Measurements from ENCODE around the gene PDCD6IP.
"Not testable (repeated sequence)": the region's sequence is repeated elsewhere in the genome, so short reads cannot be mapped to it uniquely, and the experiment has no call there.

Gene PDCD6IP

DNA sequence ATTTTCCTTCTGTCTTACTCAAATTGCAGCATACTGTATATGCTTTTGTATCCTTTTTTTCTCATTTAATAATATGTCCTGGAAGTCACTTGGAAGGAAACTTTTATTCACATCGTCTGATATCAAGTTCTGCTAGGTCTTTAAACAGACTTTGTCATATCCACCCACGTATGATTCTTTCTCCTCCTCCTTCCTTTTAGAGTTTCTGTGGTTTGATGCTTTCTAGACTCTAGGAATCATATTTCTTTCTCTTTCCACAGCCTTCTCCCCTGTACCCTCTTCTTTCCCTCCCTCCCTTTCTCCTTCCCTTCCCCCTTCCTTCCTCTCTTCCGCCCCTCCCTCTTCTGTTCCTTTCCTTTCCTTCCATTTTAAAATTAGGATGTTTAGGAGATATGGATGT lies 52.2 kb downstream of the PDCD6IP start:
- DNase-seq = not testable (repeated sequence)

DNA sequence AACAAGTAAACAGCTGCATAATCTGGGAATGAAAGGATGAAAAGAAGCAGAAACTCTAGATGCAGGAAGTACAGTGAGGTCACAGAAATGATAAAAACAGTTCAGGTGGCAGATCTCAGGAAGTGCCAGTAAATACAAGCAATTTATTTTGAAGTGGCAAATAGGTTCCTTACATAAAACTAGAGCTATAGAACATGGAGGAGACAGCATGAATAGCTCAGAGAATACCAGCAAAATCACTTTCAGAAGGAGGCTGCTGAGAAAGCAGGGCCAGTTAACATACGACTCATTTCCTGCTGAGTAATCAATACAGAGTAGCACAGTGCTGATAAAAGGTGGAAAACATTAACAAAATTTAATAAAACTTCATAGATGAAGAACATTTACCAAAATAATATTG lies 57.0 kb downstream of the PDCD6IP start:
- DNase-seq = not testable (repeated sequence)

DNA sequence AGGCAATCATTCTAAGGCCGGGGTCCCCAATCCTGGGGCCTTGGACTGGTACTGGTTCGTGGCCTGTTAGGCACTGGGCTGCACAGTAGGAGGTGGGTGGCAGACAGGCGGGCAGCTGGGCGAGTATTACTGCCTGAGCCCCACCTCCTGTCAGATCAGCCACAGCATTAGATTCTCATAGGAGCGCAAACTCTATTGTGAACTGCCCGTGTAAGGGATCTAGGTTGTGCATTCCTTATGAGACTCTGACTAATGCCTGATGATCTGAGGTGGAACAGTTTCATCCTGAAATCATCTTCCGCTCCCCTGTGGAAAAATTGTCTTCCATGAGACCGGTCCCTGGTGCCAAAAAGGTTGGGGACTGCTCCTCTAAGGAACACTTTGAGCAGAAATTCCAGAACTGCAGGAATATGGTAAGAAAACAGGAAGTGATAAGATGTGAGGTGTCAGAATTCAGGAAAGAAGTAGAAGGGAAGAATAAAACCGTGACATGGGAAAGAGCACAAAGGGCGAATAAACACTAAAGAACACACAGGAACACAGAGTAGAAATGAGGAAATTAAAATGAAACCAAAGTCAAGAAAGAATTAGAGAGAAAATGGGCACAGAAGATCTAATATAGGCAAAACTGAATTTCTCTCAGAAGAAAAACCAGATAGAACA lies 57.6 kb downstream of the PDCD6IP start:
- no peak for DNase-seq

DNA sequence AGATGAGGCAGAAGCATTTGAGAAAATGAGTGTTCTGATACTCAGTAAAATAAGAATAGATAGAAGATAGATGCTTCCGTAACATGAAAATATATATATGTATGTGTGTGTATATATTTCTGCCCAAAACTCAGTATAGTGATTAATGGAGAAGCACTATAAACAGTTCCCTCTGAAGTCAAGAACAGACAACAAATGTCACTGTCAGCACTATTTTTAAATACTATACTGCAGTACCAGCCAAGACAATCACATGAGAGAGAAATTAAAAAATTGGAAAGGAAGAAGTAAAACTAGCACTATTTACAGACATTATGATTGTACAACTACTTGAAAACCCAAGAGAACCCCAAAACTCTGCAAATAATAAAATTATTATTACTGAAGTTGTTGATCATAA lies 59.3 kb downstream of the PDCD6IP start:
- not testable (repeated sequence) for DNase-seq

DNA sequence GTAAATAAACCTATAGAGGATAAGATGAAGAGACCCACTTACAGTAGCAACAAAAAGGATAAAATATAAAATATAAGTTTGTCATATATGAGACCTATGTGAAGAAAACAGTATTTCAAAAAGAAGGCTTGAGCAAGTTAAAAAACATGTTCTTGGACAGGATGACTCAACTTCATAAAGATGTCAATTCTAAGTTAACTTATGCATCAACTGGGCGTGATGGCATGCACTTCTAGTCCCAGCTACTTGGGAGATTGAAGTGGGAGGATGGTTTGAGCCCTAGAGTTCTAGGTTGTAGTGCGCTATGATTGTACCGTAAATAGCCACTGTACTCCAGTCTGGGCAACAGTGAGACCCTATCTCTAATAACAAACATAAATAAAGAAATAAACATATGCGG lies 59.7 kb downstream of the PDCD6IP start:
- no peak for DNase-seq

DNA sequence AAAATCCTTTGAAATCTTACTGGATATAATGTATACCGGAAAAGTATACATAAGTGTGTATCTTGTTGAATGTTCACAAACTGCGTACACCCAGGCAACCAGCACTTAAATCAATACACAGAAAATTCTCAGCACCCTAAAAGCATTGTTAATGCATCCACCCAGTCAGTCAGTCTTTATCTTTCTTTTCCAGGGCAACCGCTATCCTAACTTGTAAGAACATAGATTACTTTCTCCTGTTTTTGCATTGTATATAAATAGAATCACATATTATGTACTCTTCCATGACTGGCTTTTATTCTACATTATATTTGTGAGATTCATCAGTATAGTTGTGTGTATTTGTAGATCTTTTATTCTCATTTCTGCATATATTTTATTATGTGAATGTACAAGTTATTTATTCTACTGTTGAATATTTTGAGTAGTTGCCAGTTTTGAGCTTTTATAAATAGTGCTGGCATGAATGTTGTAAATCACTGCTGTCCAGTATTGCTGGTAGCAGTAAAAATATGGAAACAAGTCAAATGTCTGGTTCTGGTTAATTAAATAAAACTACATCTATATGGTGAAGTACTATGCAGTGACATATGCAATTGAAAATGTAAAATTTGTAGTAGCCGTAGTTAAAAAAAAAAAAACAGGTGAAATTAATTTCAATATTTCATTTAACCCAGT lies 62.1 kb downstream of the PDCD6IP start:
- no peak for DNase-seq

DNA sequence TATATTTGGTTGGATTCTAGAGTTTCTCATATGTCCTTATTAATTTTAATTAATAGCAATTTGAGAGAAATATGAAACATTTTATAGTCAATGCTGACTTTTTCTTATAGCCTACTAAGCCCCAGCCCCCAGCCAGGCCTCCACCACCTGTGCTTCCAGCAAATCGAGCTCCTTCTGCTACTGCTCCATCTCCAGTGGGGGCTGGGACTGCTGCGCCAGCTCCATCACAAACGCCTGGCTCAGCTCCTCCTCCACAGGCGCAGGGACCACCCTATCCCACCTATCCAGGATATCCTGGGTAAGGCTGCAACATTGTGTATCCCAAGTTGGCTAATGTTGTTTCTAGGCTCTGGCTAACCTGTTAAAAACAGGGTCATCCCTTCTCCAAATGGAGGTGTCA lies 66.7 kb downstream of the PDCD6IP start:
- no peak for DNase-seq

DNA sequence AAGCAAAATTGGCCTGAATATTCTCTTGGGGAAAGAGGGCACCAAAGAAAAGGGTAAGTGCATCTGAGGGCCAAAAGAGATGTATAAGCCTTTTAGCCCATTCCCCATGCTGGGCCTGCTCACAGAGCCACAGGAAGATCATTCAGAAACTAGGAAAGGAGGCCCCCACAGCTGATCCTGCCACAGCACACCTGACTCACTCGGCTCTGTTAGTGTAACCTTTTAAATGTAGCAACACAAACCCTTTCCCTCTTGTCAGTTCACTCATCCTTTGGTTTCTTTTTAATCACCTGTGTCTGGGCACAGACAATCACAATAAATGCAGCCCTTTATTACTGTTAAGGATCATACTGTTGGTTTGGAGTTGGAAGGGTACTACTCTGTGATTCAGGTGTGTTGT lies 69.9 kb downstream of the PDCD6IP start:
- DNase-seq = no peak

DNA sequence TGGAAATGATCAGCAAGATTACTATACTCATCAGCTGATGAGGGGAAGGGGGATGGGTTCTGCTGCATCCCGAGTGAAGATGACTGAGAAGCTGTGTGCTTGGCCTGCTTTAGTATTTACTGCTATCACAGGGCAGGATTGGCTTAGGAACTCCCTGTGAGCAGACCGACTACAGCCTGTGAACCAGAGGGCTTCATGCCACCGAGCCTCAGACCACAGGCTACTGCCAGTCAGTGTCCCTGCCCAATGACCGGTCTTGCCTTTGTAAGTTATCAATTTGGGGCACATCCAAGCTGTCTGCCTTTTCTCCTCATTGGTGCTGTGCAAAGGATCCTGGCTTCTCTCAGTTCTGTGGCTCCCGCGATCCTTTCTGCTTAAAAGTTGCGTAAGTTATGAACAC lies 71.5 kb downstream of the PDCD6IP start:
- DNase-seq = no peak

DNA sequence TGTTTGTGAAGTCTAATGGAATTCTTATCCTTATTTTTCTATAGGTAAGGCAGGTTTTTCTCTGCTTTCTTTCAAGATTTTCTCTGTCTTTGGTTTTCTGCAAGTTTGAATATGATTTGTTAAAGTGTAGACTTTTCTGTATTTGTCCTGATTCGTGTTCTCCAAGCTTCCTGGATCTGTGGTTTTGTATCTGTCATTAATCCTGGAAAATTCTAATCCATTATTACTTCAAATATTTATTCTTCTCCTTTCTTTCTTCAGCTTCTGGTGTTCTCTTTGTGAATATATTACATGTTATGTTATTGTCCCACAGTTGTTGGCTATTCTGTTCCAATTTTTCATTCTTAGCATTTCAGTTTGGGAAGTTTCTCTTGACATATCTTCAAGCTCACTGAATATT lies 76.4 kb downstream of the PDCD6IP start:
- DNase-seq = no peak

DNA sequence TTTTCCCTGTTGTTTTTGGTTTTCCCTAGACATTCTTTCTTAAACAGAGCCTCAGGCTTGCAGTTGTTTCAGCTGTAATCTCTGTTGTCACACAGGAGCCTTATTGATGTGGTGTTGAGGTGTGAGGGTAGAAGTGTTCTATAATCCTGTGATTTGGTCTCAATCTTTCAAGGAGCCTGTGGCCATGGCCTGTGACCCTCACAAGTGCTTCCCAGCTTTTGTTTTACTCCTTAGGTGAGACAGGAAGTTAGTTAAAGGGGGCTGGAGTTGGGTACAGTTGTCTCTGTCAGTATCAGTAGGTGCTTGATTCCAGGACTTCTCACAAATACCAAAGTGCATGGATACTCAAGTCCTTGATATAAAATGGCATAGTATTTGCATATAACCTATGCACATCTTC lies 77.2 kb downstream of the PDCD6IP start:
- no peak for DNase-seq

DNA sequence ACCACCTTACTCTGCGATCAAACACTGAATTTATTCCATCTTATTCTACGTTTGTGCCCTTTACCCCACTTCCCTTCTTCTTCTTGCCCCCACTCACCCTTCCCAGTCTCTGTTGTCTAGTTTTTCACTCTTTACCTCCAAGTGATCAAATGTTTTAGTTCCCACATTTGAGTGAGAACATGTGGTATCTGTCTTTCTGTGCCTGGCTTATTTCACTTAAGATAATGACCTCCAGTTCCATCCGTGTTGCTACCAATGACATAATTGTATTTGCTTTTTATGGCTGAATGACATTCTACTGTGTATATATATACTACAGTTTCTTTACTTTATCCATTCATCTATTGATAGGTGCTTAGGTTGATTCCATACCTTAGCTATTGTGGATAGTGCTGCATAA lies 78.8 kb downstream of the PDCD6IP start:
- no peak for DNase-seq

DNA sequence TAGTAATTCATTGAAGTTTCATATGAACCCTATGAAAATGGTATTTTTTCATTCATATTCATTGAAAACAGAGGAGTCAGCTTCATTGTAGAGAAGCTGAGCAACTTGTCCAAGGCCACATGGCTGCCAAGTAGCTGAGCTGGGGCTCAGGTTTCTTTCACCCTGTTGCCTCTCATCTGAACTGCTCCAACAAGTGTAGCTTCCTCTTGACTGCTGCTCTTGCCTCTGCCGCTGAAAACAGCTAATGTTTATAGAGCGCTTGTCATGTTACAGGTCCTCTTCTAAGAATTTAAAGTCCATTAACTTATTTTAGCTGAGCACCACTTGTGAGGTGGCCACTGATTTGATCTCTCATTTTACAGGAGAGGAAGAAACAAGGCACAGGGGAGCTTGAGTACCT lies 81.1 kb downstream of the PDCD6IP start:
- no peak for DNase-seq

DNA sequence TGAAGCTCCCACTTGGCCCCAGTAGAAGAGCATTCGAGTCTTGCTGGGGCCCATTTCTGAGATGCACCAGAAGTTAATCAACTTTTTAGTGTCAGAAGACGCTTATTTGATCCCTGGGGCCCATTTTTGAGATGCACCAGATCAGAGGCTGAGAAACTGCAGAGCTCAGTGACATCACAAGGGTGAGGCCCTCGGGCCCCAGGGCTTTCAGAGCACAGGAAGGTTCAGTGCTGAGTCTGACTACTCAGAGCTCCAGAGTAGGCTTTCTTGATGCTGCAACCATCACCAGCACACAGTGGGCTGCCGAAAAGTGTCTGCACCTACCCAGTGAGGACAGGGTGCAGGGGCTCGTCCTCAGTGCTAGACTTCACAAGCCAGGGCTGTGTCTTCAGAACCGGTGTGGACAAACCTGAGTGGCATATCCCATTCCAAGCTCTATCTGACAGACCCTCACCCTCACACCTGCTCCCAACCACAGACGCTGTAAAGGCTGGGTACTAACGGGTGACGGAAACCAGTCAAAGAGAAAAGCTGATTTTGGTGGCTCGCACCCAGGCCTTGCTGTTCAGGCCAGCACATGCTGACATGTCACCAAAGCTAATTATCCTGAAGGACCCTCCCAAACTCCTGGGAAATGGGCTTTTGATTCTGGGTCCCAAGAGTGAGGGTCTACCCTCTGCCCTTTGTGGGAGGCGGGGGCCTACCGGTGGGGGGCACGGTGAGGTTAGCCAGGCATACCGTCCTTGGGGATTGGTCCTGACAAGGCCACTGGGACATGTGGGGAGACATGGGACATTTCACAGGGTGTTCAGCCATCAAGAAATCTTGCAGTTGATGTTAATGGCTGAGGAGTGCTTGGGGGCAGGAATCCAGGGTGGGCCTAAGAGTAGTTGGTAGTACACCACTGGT lies 83.0 kb downstream of the PDCD6IP start:
- no peak for DNase-seq

DNA sequence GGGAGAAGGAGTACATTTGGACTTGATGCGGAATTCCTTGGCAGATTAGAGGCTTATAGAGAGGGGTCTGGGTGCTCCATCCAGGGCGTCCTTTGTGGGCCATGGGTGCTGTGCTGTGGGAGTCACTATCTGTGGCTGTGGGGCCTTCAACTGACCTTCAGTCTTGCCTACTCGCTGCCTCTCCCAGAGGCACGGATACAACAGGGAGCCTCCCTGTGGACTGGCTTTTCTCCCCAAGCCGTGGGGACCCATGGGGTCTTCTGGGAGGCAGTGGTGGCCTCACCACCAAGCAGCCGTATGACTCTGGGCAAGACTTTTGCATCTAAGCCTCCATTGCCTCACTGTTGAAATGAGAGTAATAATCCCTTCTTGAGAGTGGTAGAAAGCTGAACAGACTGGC lies 83.9 kb downstream of the PDCD6IP start:
- no peak for DNase-seq

DNA sequence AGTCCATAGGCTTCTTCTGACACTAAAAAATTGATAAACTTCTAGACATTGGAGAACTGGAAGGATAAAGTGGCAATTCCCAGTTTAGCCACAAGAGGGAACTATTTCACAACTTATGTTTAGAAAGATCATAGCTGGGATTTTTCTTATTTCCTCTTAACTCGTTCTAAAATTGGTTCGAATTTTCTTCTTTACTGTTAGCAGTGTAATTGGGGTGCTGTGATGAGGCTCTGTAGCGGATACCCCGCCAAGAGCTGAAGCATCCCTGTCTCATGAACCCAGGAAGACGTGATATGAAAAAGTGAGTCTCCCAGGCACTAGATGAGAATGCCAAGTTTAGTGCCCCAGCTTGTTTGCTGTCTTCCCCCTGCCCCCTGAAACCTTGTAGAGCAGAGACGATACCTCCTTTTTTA lies 85.1 kb downstream of the PDCD6IP start:
- no peak for DNase-seq

DNA sequence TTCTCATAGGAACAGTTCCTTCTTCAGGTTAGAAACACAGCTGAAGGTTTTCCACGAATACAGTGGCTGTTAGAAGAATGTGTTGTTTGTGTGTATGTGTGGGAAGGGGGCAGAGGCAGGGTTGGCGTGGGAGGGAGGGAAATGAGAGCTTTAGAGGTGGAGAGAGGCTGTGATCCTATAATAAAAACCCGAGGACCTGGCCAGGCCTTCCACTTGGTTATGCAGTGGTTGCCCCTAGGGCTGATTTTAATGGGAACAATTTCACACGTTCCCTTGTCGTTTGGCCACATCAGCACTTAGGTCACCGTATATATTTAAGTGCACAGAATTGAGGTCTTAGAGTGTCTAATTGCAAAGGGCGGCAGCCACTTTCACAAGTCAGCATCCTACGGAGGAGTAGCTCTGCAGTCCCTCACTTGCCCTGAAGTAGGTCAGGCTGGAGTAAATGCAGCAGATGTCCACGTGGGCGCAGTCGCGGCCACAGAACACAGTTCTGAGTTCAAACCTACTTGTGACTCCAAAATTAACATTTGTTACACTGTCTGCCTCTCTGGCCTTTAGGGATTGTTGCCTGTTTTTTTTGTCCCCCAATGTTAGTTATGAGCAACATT lies 85.6 kb downstream of the PDCD6IP start:
- DNase-seq = no peak

DNA sequence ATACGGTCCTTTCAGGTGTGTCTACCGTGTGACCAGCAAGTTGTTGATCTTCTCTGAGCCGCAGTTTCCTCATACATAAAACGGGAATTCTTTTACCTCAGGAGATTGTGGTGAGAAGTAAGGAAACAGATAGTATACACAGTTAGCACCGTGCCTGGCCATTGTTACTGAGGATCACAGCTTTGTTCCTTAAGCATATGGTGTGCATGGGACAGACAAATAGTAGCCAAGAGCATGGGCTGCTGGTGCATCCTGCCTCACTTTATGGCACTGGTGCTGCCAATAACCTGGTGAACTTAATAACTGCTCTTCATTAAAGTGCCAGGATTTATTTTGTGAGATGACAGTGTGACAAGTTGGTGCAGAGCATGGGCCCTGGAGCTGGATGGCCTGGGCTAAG lies 86.3 kb downstream of the PDCD6IP start:
- no peak for DNase-seq

DNA sequence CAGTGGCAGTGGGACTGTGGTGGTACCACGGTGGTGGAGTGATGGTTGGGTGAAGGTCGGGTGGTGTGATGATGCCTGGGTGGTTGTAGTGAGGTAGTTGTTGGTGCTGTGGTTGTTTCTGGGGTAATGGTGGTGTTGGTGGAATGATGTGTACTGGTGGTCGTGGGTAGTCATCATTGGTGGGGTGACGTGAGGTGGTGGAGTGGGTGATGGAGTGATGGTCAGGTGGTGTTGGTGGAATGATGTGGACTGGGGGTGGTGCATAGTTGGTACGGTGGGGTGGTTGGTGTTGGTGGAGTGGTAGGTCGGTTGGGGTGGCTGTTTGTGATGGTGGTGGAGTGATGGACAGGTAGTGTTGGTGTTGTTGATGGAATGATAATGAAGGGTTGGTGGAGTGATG lies 87.1 kb downstream of the PDCD6IP start:
- no peak for DNase-seq

DNA sequence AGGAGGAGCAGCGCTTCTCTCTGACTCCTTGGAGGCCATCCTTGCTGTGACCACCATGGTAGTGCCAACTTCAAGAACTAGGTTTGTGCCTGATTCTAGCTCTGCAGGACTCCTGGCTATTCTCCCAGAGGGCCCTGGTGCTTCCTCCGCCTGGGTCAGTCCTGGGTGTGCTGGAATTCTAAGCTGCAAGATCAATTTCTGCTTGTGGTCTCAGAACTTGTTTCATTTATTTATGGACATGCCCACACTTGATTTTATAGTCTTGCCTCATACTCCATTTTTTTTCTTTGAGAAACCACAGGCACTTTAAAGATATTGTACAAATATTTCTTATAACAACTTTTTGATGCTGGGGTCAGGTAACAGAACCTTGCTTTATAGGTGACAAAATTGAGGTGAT lies 87.6 kb downstream of the PDCD6IP start:
- no peak for DNase-seq

DNA sequence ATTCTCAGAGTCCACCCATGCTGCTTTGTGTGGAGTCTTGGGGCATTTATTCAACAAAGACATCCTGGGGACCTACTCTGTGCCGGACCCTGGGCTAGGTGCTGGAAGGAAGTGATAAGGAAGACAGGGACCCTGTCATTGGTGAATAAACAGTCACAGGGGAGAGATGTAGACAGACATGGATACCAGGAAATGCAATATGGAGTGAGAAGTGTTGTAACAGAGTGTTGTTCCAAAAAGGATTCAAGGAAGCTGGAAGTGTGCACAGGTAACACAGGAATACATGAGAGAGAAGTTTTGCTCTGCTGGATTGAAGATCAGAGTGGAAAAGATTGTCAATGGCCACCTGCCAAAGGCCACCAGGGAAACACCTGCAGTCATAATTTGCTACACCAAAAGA lies 89.0 kb downstream of the PDCD6IP start:
- no peak for DNase-seq

DNA sequence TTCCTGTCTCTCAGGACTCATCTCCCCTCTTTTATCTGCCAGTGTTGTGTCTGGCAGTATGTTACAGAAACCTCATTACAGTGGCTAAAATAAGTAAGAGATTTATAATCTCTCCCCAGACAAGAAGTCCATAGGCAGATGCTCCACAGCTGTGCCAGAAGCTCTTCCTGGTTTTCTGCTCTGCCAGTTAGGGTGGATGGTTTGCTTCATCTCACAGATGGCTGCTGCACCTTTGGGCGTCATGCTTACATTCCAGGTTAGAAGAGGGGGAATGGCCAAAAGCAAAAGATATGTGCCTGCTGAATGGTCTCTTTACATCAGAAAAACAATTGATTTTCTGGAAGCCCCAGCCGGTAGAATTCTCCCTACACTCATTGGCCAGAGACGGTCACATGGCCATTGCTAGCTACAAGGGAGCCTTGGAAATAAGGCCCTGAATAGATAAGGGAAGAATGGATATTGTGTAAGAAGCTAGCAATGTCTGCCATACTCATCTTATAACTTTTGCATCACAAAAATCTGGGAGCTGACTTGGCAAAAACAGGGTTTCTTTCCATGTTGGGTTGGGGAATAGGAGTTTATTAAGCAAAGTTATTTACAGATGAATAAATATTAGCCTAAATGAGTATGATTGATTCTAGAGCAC lies 91.1 kb downstream of the PDCD6IP start:
- DNase-seq = no peak

DNA sequence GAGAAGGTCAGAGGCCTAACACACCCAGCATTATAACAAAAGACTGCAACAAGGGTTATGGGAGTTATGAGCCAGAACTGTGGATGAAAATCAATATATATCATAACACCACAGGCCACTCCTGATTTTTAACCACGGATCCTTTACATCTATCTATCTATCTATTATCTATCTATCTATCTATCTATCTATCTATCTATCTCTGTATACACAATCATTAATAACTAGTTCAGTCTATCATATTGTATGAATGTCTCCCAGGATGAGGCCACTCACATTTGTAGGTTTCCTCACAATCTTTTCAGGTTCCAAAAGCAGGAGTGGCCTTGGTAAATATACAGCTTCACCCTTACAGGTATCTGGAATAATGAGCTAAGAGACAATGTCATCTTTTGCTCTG lies 94.2 kb downstream of the PDCD6IP start:
- no peak for DNase-seq

Data from activated gamma-delta T cell (primary cell).